ENCODE results near the gene PLA2G2D.

PLA2G2D gene

GRCh38 chr1:20112279-20113000 lies 6.9 kb downstream of the PLA2G2D start:
- peak; percentile 39 for DNase-seq

- no peak for DNase-seq
These were observed 7.9 kb downstream of the PLA2G2D start for GRCh38 chr1:20111452-20111851.

- DNase-seq: no peak
These were observed 8.7 kb downstream of the PLA2G2D start for GRCh38 chr1:20110679-20111078.

DNA sequence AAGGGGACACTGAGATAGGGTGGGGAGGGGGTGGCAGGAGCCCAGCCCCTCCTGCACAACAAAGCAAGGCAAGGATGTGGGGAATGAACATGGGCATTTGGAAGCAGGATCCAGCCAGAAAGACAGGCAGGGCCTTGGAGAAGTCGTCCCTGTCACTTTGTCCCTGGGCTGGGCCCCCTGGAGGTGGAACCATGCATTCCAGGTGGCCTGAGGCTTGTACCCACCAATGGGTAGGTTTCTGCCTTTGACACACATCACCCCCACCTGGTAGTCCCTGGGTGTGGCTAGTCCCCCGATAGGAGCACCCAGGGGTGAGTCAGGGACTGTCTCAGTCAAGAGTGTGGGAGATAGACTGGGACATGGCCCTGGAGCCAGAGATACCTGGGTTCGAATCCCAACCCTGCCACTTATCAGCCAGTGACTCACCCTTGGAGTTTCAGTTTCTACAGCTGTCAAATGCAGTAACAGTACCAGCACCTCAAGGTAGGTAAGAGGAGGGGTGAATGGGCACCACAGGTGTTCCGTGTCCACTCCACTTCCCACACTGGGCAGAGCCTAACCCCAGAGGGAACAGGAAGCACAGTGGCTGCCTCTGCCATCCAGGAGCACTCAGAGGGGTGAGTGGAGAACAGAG lies 10.0 kb downstream of the PLA2G2D start:
- no peak for DNase-seq

GRCh38 chr1:20108366-20109123 lies 10.8 kb downstream of the PLA2G2D start:
- no peak for DNase-seq

DNA sequence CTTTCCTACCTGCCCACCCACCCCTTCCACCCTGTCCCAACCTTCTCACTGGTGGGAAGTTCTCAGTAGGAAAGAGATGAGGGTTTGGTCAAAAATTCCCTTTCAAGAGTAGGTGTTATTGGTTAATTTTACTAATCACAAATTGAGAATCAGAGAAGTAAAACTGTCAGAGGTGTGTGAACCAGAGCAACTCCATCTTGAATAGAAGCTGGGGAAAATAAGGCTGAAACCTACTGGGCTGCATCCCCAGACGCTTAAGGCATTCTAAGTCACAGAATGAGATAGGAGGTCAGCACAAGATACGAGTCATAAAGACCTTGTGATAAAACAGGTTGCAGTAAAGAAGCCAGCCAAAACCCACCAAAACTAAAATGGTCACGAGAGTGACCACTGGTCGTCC lies 11.5 kb downstream of the PLA2G2D start:
- DNase-seq: no peak

- DNase-seq: no peak
These were observed 12.0 kb downstream of the PLA2G2D start for GRCh38 chr1:20107351-20107750.

DNA sequence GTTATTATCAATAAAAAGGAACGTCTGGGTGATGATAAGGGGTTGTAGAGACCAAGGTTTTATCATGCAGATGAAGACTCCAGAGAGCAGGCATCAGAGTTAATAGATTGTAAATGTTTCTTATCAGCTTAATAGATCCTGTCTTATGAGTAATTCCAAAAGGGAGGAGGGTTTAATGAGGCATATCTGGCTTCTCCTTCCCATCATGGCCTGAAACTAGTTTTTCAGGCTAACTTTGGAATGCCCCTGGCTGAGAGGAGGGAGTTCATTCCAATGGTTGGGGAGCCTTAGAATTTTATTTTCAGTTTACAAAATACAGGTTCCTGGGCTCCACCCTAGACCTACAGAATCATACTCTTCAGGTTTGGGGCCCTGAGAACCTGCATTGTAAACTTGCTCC lies 13.5 kb downstream of the PLA2G2D start:
- DNase-seq: no peak

- DNase-seq: no peak
These were observed 16.5 kb downstream of the PLA2G2D start for GRCh38 chr1:20102875-20103274.

DNA sequence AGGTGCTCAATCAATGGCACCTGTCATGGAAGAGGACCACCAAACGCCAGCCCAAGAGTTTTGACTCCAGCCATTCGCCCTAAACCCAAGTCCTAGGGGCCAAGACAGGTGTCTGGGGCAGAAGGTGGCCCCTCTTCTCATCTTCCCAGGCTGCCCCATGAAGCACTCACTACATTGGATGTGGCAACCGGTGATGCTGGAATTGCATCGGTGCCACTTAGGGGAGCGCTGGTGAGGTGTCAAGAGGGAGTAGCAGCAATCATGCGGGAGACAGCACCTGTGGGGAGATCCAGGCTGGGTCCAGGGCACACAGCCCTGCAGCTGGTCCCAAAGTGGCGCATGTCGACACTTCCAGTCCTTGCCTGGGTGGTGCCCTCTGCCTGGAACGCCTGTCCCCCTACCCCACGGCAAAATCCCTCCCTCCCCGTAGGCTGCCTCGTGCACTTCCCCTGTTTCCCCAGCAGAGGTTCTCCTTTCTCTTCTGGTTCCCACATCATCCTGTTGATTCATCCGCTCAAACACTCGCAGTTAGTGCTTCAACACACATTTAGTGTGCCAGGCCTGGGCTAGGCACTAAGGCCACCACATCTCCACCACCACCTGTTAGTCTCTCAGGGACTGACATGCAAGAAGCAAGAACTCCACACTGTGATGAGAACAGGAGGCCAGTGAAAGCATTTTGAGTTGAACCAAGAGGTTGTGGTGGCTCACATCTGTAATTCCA lies 18.5 kb downstream of the PLA2G2D start:
- no peak for DNase-seq

- no peak for DNase-seq
These were observed 19.8 kb downstream of the PLA2G2D start for GRCh38 chr1:20099533-20099932.

- no peak for DNase-seq
These were observed 22.4 kb downstream of the PLA2G2D start for GRCh38 chr1:20096840-20097447.

GRCh38 chr1:20095564-20096434 lies 23.5 kb downstream of the PLA2G2D start:
- DNase-seq: peak; percentile 22

DNA sequence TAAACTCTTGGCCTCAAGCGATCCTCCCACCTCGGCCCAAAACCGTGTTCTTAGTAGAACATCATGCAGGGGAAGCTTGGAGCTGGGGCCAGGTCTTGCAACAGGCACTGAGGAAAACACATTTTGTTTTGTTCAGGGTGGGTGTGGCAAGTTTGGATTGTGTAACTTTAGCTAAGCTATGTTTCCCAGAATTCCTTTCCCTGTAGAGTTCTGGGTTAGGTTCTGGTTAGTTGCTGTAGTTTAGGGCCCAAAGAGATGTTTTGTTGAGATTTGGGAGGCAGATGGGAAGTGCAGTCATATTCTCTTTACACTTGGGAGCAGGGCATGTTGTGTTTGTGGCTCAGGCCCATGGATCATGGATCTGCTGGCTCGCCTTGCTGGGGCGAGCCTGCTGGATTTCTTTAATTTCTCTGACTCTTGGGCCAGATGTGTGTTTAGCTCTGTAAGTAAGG lies 25.4 kb downstream of the PLA2G2D start:
- DNase-seq: no peak

- no peak for DNase-seq
These were observed 26.0 kb downstream of the PLA2G2D start for GRCh38 chr1:20093303-20093702.

DNA sequence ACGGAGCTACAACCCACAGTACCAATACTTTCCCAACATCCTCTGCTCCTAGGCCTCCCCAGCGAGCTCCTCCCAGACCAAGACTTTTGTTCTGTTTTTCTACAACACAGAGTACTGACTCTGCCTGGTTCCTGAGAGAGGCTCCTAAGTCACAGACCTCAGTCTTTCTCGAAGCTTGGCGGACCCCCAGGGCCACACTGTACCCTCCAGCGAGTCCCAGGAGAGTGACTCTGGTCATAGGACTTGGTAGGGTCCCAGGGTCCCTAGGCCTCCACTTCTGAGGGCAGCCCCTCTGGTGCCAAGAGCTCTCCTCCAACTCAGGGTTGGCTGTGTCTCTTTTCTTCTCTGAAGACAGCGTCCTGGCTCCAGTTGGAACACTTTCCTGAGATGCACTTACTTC lies 28.7 kb downstream of the PLA2G2D start:
- no peak for DNase-seq

GRCh38 chr1:20090119-20090518 lies 29.2 kb downstream of the PLA2G2D start:
- no peak for DNase-seq

DNA sequence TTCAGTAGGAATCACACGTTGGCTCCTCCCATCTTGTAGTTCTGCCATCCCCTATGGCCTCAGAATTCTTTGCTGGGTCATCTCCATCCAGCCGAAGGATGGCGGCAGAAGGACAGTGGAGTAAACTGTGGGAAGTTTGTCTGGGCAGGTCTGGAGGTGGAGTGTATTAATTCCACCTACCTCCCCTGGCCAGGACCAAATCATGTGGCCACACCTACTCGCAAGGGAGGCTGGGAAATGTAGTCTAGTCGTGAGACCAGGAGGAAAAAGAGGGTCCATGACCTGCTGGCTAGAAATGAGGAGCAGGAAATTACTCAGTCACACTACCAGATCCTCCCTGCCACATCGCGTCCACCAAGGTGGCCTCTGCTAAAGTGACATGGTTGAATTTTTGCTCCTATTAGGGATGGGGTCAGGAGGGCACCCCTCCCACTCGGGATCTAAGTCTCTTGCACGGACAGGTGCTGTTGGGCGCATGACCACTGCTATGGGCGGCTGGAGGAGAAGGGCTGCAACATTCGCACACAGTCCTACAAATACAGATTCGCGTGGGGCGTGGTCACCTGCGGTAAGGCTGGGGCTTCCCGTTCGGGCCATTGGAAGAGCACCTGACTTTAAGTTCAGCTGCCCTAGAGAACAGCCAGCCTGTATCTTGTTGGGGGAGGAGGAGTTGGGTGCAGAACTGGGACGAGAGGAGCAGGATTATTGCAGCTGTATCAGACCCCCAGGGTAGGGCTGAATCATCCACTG lies 29.8 kb downstream of the PLA2G2D start:
- no peak for DNase-seq

- no peak for DNase-seq
These were observed 31.7 kb downstream of the PLA2G2D start for GRCh38 chr1:20087668-20088067.

GRCh38 chr1:20086800-20087199 lies 32.5 kb downstream of the PLA2G2D start:
- no peak for DNase-seq
